ENCODE data around the gene RPLP2. TPM values are rescaled to one million over a fixed set of nuclear protein-coding genes. Genes with fewer than 3 reads are reported as not detected.
A peak's percentile ranks its signal among the peaks of the same experiment; 100 is the strongest.

RPLP2 gene
- total RNA-seq, 1 donor, result 99.4 TPM

GRCh38 chr11:788953-789940 lies 20.5 kb upstream of the RPLP2 start:
- peak overlapping the region; percentile 57 for H3K4me3 ChIP-seq (ENCODE audit: low read depth, low read length)
- no peak for DNase-seq (ENCODE audit: low read depth)
- TF ChIP-seq CTCF (IDR thresholded peaks at IDR 0.05; ENCODE audit: insufficient read depth, low read length), result no peak

DNA sequence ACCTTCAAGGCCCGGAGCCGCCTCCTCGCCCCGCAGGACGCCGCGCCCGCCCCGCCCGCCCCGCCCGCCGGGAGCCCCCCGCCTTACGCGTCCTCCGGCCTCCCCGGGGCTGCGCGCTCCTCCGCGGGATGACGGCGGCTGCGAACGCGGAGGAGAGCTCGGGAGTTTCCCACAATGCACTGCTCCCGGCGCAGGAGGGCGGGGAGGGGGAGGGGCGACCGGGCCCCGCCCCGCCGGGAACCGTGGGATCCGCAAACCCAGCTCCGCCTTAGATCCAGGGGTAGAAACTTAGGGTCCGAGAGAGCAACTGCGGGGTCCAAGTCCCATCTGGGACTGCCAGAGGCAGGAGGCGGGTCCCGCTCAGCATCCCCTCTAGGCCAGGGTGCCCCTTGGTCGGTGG lies 19.8 kb upstream of the RPLP2 start, which contains the start of gene CEND1:
CEND1 (minus strand) TSS at position 148 of the 400 bp plus-strand sequence. CDS start 1,514 bp downstream, outside the sequence.
- DNase-seq (ENCODE audit: low read depth), result peak; percentile 57
- peak within 1 kb of the TSS; percentile 57 for H3K4me3 ChIP-seq (ENCODE audit: low read depth, low read length)
- TF ChIP-seq CTCF (IDR thresholded peaks at IDR 0.05; ENCODE audit: insufficient read depth, low read length), result no peak

- no peak overlapping the region for H3K4me3 ChIP-seq (ENCODE audit: low read depth, low read length)
- peak; percentile 30 for DNase-seq (ENCODE audit: low read depth)
- TF ChIP-seq CTCF (IDR thresholded peaks at IDR 0.05; ENCODE audit: insufficient read depth, low read length), result no peak
These were observed 18.8 kb upstream of the RPLP2 start for GRCh38 chr11:790721-791564.

DNA sequence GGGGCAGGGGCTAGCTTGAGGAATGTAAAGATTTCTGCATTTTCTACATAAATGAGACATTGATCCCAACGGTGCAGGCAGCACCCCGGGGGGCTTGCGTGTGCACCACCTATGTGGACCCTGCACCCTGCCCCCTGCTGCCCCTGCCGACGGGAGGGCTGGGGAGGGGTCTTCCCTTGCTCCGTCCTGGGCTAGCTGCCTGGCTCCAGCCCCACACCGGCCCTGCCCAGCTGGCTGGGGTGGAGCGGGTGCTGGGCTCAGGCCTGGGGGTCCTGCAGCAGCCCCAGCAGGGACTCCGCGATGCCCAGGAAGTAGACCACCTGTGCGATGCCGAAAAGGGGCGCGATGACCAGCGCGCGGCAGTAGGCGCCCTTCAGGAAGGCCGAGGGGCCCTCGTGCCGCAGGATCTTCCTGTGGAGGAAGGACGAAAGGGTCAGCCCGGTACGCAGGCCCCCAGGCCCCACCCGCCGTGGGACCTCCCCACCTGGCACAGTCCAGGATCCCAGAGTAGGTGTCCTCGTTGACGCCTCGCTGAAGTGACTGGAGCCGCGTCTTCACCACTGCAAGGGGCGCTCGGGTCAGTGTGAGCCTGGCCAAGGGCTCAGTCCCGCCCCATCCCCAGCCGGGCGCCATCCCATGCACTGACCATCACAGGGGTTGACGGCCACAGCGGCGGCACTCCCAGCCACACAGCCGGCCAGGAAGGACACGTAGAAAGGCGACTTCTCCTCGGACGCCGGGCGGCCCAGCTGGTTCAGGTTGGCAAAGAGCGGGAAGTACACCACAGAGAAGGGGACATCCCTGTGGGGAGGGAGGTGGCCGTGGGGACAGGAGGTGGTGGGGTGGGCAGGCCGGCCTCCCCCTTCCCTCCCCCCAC lies 17.9 kb upstream of the RPLP2 start:
- no peak overlapping the region for H3K4me3 ChIP-seq (ENCODE audit: low read depth, low read length)
- no peak for DNase-seq (ENCODE audit: low read depth)
- no peak for TF ChIP-seq CTCF (IDR thresholded peaks at IDR 0.05; ENCODE audit: insufficient read depth, low read length)

- DNase-seq (ENCODE audit: low read depth), result no peak
- no peak overlapping the region for H3K4me3 ChIP-seq (ENCODE audit: low read depth, low read length)
- no peak for TF ChIP-seq CTCF (IDR thresholded peaks at IDR 0.05; ENCODE audit: insufficient read depth, low read length)
These were observed 17.3 kb upstream of the RPLP2 start for GRCh38 chr11:792535-792821.

- no peak for TF ChIP-seq CTCF (IDR thresholded peaks at IDR 0.05; ENCODE audit: insufficient read depth, low read length)
These were observed 16.9 kb upstream of the RPLP2 start for GRCh38 chr11:792873-793272.

More at GRCh38 chr11:792873-793272, 16.9 kb upstream of the RPLP2 start:
- no peak for DNase-seq (ENCODE audit: low read depth)
- H3K4me3 ChIP-seq (ENCODE audit: low read depth, low read length), result no peak overlapping the region

All from fibroblast of the aortic adventitia (primary cell).